MM.1S (cell line): ENCODE results near the gene ADAR.

Source experiments
- DNase-seq: peaks from one replicate; pipeline ENCODE4 v3.0.0-alpha.2; 2015
- H2AFZ ChIP-seq: fragments of 300-600 bp; sonication (generic); 2 replicates; pipeline ENCODE4 v1.6.0; 2016; ENCODE audit warnings: antibody characterized with exemption, low read length
- H3F3A ChIP-seq: fragments of 300-600 bp; sonication (generic); 2 replicates; pipeline ENCODE4 v1.6.1; 2016; ENCODE audit warnings: mild to moderate bottlenecking, antibody characterized with exemption, low read length, moderate library complexity, mixed read lengths; ENCODE audit not compliant: insufficient read depth
- H3K27ac ChIP-seq: fragments of 300-600 bp; sonication (generic); 2 replicates; pipeline ENCODE4 v1.5.1; 2016; ENCODE audit warnings: mild to moderate bottlenecking, low read length
- H3K27me3 ChIP-seq: fragments of 300-600 bp; sonication (generic); replicated peaks from 2 replicates; pipeline ENCODE4 v1.6.0; 2016; ENCODE audit warnings: low read length; ENCODE audit not compliant: insufficient read depth
- H3K36me3 ChIP-seq: fragments of 300-600 bp; sonication (generic); replicated peaks from 2 replicates; pipeline ENCODE4 v1.6.1; 2016; ENCODE audit warnings: mild to moderate bottlenecking, low read length, mixed read lengths; ENCODE audit not compliant: insufficient read depth
- H3K4me1 ChIP-seq: fragments of 300-600 bp; sonication (generic); 2 replicates; pipeline ENCODE4 v1.6.1; 2016; ENCODE audit warnings: low read length, mixed read lengths
- H3K4me2 ChIP-seq: fragments of 300-600 bp; sonication (generic); 2 replicates; pipeline ENCODE4 v1.6.0; 2016; ENCODE audit warnings: low read depth, low read length
- H3K4me3 ChIP-seq: fragments of 300-600 bp; sonication (generic); 2 replicates; pipeline ENCODE4 v1.5.1; 2016; ENCODE audit warnings: low read length, mixed read lengths
- H3K79me2 ChIP-seq: fragments of 300-600 bp; sonication (generic); 2 replicates; pipeline ENCODE4 v1.6.1; 2016; ENCODE audit warnings: mixed run types, low read length, mixed read lengths
- H3K9ac ChIP-seq: fragments of 300-600 bp; sonication (generic); 2 replicates; pipeline ENCODE4 v1.6.1; 2016; ENCODE audit warnings: low read length, mixed read lengths
- H3K9me2 ChIP-seq: fragments of 300-600 bp; sonication (generic); replicated peaks from 2 replicates; pipeline ENCODE4 v1.6.1; 2016; ENCODE audit warnings: mild to moderate bottlenecking, low read length, mixed read lengths; ENCODE audit not compliant: insufficient read depth
- H3K9me3 ChIP-seq: fragments of 300-600 bp; sonication (generic); replicated peaks from 2 replicates; pipeline ENCODE4 v1.6.1; 2016; ENCODE audit warnings: mild to moderate bottlenecking, low read length, mixed read lengths; ENCODE audit not compliant: insufficient read depth
- H4K20me1 ChIP-seq: fragments of 300-600 bp; sonication (generic); 2 replicates; pipeline ENCODE4 v1.6.1; 2016; ENCODE audit warnings: mild to moderate bottlenecking, low read length, moderate library complexity, mixed read lengths; ENCODE audit not compliant: insufficient read depth
- EZH2 ChIP-seq: fragments of 300-600 bp; sonication (generic); optimal IDR thresholded peaks from 2 replicates; pipeline ENCODE3; 2017; ENCODE audit warnings: low read depth, mild to moderate bottlenecking, antibody characterized with exemption, low read length, mixed read lengths
- EZH2phosphoT487 ChIP-seq: fragments of 300-600 bp; sonication (generic); IDR thresholded peaks from 2 replicates; pipeline ENCODE4 v1.6.1; 2018; ENCODE audit warnings: antibody characterized with exemption, low read length
- TF ChIP-seq, protein P1 (sequence below): fragments of 300-600 bp; sonication (generic); IDR thresholded peaks from 2 replicates; pipeline ENCODE4 v1.5.1; 2016; ENCODE audit warnings: antibody characterized with exemption, low read length, mixed read lengths

The ADAR gene

DNA sequence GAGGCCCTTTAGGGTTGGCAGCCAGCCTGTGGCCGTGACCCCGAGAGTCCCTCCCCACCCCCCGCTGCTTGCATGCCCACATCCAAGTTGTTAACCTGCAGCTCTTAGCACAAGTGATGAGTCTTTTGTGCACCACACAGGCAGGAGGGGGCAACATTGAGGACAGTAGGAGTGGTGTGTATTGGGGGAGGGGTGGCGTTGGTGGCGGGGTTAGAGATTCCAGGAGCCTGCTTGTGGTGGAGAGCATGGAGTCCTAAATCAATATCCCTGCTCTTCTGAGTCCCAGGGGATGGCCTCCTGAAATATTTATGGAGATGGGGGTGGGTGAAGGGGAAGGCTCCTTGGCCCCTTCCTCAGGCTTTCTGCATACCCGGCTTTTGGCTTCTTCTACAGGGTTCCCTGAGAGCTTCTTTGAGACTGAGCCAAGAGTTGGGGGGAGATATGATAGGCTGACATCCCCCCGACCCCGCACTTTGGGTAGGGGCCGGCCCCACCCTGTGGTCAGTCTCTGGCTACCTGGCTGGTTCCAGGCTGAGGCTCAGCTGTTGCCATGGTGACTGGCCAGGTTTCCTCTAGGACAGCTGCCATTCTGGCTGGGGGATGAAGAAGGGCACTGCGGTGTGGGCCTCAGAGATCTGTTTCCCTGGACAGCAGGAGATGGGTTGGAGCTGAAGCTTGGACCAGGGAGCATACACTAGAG is 35.4 kb downstream of the ADAR start:
- Histone ChIP-seq H3K27me3 (peaks cover 24% of the 10 kb centered on the region), H3K4me2 (no peak overlapping the region), H4K20me1 (no peaks in the 10 kb centered on the region), H3K27ac (no peak overlapping the region), H3K9ac (no peak overlapping the region), H3K4me3 (no peak overlapping the region), H3K9me2 (no peaks in the 10 kb centered on the region), H3K79me2 (no peaks in the 10 kb centered on the region), H3K9me3 (no peaks in the 10 kb centered on the region), H3K4me1 (peaks cover 5% of the 10 kb centered on the region; the same call in 1 of the 2 replicates), H3F3A (peaks cover 5% of the 10 kb centered on the region; the same call in 1 of the 2 replicates), H2AFZ (no peak overlapping the region), H3K36me3 (no peaks in the 10 kb centered on the region)
- no peak for DNase-seq
- TF ChIP-seq, protein P1, sequence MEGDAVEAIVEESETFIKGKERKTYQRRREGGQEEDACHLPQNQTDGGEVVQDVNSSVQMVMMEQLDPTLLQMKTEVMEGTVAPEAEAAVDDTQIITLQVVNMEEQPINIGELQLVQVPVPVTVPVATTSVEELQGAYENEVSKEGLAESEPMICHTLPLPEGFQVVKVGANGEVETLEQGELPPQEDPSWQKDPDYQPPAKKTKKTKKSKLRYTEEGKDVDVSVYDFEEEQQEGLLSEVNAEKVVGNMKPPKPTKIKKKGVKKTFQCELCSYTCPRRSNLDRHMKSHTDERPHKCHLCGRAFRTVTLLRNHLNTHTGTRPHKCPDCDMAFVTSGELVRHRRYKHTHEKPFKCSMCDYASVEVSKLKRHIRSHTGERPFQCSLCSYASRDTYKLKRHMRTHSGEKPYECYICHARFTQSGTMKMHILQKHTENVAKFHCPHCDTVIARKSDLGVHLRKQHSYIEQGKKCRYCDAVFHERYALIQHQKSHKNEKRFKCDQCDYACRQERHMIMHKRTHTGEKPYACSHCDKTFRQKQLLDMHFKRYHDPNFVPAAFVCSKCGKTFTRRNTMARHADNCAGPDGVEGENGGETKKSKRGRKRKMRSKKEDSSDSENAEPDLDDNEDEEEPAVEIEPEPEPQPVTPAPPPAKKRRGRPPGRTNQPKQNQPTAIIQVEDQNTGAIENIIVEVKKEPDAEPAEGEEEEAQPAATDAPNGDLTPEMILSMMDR: no peak
- TF ChIP-seq EZH2 (no peak), EZH2phosphoT487 (no peak)

DNA sequence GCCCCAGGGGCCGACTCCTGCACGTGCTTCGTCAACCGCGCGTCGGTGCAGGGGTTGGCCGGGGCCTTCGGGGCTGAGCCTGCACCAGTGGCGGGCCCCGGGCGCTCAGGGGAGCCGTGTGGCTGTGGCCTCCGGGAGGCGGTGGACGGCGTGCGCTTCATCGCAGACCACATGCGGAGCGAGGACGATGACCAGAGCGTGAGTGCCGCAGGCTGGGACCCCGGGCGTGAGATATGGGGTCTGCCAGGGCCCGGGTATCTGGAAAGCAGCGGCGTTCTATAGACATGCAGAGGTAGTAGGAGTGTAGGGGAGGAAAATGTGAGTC is 36.1 kb downstream of the ADAR start:
- Histone ChIP-seq H3K9ac (no peak overlapping the region), H3K9me2 (no peaks in the 10 kb centered on the region), H3K27ac (no peak overlapping the region), H3K4me1 (peaks cover 5% of the 10 kb centered on the region; the same call in 1 of the 2 replicates), H3K4me2 (no peak overlapping the region), H4K20me1 (no peaks in the 10 kb centered on the region), H3K79me2 (no peaks in the 10 kb centered on the region), H3K9me3 (no peaks in the 10 kb centered on the region), H3K27me3 (peaks cover 31% of the 10 kb centered on the region), H3K36me3 (no peaks in the 10 kb centered on the region), H3K4me3 (no peak overlapping the region), H3F3A (peaks cover 5% of the 10 kb centered on the region; the same call in 1 of the 2 replicates), H2AFZ (no peak overlapping the region)
- TF ChIP-seq EZH2phosphoT487: no peak
- TF ChIP-seq, protein P1: no peak
- no peak for TF ChIP-seq EZH2
- no peak for DNase-seq

DNA sequence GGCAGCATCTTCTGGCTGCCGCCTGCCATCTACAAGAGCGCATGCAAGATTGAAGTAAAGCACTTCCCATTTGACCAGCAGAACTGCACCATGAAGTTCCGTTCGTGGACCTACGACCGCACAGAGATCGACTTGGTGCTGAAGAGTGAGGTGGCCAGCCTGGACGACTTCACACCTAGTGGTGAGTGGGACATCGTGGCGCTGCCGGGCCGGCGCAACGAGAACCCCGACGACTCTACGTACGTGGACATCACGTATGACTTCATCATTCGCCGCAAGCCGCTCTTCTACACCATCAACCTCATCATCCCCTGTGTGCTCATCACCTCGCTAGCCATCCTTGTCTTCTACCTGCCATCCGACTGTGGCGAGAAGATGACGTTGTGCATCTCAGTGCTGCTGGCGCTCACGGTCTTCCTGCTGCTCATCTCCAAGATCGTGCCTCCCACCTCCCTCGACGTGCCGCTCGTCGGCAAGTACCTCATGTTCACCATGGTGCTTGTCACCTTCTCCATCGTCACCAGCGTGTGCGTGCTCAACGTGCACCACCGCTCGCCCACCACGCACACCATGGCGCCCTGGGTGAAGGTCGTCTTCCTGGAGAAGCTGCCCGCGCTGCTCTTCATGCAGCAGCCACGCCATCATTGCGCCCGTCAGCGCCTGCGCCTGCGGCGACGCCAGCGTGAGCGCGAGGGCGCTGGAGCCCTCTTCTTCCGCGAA is 36.6 kb downstream of the ADAR start:
- H3K27me3 ChIP-seq: peaks cover 37% of the 10 kb centered on the region
- DNase-seq: no peak
- TF ChIP-seq EZH2phosphoT487: no peak
- no peak for TF ChIP-seq EZH2
- TF ChIP-seq, protein P1: no peak
- H3F3A ChIP-seq: peaks cover 5% of the 10 kb centered on the region; the same call in 1 of the 2 replicates
- H3K36me3 ChIP-seq: no peaks in the 10 kb centered on the region
- H3K4me2 ChIP-seq: no peak overlapping the region
- H3K9ac ChIP-seq: no peak overlapping the region
- H3K79me2 ChIP-seq: no peaks in the 10 kb centered on the region
- no peaks in the 10 kb centered on the region for H3K9me3 ChIP-seq
- H2AFZ ChIP-seq: no peak overlapping the region
- no peaks in the 10 kb centered on the region for H4K20me1 ChIP-seq
- H3K4me3 ChIP-seq: no peak overlapping the region
- H3K9me2 ChIP-seq: no peaks in the 10 kb centered on the region
- no peak overlapping the region for H3K27ac ChIP-seq
- H3K4me1 ChIP-seq: peaks cover 5% of the 10 kb centered on the region; the same call in 1 of the 2 replicates
